Left ventricle myocardium inferior (tissue), 1 donor: ENCODE measurements around the gene DYNLT5. TPM values are rescaled to one million over a fixed set of nuclear protein-coding genes. Genes with fewer than 3 reads are reported as not detected.
"Not testable (repeated sequence)": the region's sequence is repeated elsewhere in the genome, so short reads cannot be mapped to it uniquely, and the experiment has no call there.

ENCODE experiments used
- DNase-seq: peaks from one replicate; pipeline ENCODE4 v3.0.0-alpha.2; 2020
- H3K27ac ChIP-seq: fragments of 200-600 bp; replicated peaks from 2 replicates; pipeline ENCODE4 v1.8.0; 2021
- H3K27me3 ChIP-seq: fragments of 200-600 bp; 2 replicates; pipeline ENCODE4 v1.8.0; 2021; ENCODE audit warnings: low read depth
- H3K36me3 ChIP-seq: fragments of 200-600 bp; 2 replicates; pipeline ENCODE4 v1.8.0; 2021
- H3K4me1 ChIP-seq: fragments of 200-600 bp; 2 replicates; pipeline ENCODE4 v1.8.0; 2021
- H3K4me3 ChIP-seq: fragments of 200-600 bp; 2 replicates; pipeline ENCODE4 v1.8.0; 2021; ENCODE audit warnings: mild to moderate bottlenecking, moderate library complexity
- H3K9me3 ChIP-seq: fragments of 200-600 bp; replicated peaks from 2 replicates; pipeline ENCODE4 v1.8.0; 2021
- intact Hi-C: fragments of 100-400 bp; cut with micrococcal nuclease; formaldehyde crosslinking; loops from one replicate; pipeline ENCODE4 v1.11.0; 2022
- total RNA-seq: library from RNA; stranded (reverse); fragmentation: NEBNext Ultra II Directional; extraction: Animal tissue kit (Norgen Biotek cat#: 25700); gene quantifications from one replicate; pipeline ENCODE4 v1.2.1, GENCODE V29; 2021
- TF ChIP-seq, protein P1 (sequence below): fragments of 200-600 bp; IDR thresholded peaks from 2 replicates; pipeline ENCODE4 v1.8.0; 2021; ENCODE audit warnings: antibody characterized with exemption, mild to moderate bottlenecking, borderline replicate concordance
- donor health status: DM: no; HTN: yes; CAD: no; lungs with severe emphysema.

DYNLT5 gene
- total RNA-seq, 1 donor from 2014 or later: 3.1 TPM

DNA sequence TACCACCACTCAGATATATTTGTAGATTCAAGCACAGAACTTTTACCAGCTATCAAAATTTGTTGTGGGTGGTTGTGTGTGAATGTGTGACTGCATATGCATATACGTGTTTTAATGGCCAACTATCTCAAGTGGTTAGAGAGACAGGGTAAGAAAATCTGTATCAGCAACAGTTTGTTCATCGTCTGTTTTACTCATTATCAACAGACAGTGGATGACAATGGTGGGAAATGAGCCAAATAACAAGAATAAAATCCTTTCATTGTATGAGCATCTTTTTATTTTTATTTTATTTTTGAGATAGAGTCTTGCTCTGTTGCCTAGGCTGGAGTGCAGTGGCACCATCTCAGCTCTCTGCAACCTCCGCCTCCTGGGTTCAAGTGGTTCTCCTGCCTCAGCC lies 22.7 kb upstream of the DYNLT5 start:
- Histone ChIP-seq H3K27ac (peak overlapping the region; percentile 56), H3K36me3 (no peaks in the 10 kb centered on the region), H3K4me3 (no peak overlapping the region), H3K9me3 (no peaks in the 10 kb centered on the region), H3K27me3 (no peaks in the 10 kb centered on the region), H3K4me1 (peaks cover 8% of the 10 kb centered on the region)
- TF ChIP-seq, protein P1, sequence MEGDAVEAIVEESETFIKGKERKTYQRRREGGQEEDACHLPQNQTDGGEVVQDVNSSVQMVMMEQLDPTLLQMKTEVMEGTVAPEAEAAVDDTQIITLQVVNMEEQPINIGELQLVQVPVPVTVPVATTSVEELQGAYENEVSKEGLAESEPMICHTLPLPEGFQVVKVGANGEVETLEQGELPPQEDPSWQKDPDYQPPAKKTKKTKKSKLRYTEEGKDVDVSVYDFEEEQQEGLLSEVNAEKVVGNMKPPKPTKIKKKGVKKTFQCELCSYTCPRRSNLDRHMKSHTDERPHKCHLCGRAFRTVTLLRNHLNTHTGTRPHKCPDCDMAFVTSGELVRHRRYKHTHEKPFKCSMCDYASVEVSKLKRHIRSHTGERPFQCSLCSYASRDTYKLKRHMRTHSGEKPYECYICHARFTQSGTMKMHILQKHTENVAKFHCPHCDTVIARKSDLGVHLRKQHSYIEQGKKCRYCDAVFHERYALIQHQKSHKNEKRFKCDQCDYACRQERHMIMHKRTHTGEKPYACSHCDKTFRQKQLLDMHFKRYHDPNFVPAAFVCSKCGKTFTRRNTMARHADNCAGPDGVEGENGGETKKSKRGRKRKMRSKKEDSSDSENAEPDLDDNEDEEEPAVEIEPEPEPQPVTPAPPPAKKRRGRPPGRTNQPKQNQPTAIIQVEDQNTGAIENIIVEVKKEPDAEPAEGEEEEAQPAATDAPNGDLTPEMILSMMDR: no peak
- DNase-seq: no peak
- intact Hi-C loops: loop anchor here (10.0 kb wide), 1 partner anchor 475 kb away; no protein-coding TSS in a partner anchor

DNA sequence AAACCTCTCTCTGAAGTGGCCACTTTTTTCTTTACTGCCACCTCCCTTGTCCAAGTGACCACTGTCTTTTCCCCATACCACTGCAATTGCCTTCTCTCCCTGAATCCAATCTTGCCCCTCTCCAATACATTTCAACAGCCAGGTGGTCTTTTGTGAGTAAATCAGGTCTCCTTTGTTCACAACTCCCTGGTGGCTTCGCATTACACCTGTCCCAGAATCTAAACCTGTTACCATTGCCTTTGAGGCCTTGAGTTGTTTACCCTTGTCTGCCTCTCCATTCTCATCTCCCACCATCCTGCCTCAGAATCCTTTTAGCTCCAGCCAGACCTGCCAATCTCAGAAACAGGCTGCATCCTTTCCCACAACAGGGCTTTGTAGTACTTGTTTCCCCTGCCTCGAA lies 21.8 kb upstream of the DYNLT5 start:
- H3K27ac ChIP-seq: no peak overlapping the region
- H3K36me3 ChIP-seq: no peaks in the 10 kb centered on the region
- intact Hi-C loops: no loop called here
- TF ChIP-seq, protein P1: no peak
- no peaks in the 10 kb centered on the region for H3K27me3 ChIP-seq
- H3K4me1 ChIP-seq: peaks cover 8% of the 10 kb centered on the region
- no peaks in the 10 kb centered on the region for H3K9me3 ChIP-seq
- no peak for DNase-seq
- H3K4me3 ChIP-seq: no peak overlapping the region

DNA sequence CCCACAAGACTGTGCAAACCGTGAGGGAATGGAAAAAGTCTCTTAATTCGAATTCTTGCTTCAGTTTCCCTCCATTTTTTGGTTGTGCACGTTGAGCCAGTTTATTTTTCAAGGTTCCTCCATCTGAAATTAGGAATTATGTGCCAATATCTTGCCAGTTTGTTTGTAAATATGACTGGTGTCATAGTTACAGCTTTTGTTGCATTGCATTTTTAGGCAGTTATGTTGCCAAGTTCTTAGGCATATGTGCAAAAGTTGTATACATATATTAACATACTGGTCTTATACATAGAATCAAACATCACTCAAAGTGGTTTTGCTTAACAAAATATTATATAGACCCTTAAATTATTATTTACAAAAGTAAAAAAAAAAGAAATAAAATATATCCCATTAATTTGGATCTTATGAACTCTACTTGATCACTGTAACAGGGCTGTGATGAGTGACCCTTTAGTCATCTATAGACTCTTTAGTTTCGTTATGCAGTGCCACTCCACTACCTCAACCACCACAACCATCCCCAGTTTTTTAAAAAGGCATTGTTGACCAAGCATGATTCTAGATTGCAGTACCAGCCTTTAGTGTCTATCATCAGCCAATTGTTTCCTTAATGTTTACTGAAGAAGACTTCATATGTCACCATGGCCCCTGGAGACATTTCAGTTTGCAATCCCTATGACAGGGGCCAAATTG lies 20.9 kb upstream of the DYNLT5 start:
- H3K4me3 ChIP-seq: no peak overlapping the region
- no peaks in the 10 kb centered on the region for H3K9me3 ChIP-seq
- no peaks in the 10 kb centered on the region for H3K27me3 ChIP-seq
- no peak overlapping the region for H3K27ac ChIP-seq
- peaks cover under 1% of the 10 kb centered on the region for H3K4me1 ChIP-seq
- no peak for DNase-seq
- no peaks in the 10 kb centered on the region for H3K36me3 ChIP-seq
- intact Hi-C loops: no loop called here
- TF ChIP-seq, protein P1: no peak

DNA sequence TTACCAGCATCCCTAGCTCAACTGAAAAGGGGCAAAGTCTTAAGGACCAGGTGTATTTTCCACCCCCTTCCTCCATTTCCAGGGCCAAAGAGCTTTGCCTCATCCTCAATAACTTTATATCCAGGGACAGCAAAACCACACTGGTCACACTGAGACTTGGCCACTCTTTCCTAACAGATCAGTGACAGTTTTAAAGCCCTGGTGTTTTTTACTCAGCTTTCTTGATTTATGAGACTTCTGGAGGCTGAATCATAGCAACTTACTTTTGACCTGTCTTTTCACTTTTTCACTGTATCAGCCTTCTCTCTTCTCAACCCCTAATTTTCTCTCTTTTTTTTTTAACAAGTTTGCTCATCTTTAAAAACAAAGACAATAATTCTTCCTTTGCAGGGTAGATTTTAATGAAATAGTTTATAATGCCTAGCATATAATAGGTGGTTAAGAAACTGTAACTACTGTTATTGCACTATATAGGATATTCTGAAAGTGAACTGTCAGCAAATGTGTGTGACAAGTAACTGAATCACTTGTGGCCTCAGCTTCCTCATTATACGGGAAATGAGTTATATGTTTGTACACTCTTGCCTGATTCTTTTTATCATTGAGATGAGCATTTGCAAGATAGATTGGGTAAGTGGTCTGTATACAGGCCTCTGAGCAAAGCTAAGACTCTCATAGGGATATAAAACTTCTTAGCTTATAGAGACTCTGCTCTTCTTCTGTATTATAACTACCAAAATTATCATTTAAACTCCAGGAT lies 19.7 kb upstream of the DYNLT5 start:
- Histone ChIP-seq H3K4me1 (no peaks in the 10 kb centered on the region), H3K27me3 (no peaks in the 10 kb centered on the region), H3K4me3 (no peak overlapping the region), H3K9me3 (no peaks in the 10 kb centered on the region), H3K27ac (no peak overlapping the region), H3K36me3 (no peaks in the 10 kb centered on the region)
- intact Hi-C loops: no loop called here
- TF ChIP-seq, protein P1: no peak
- DNase-seq: no peak

DNA sequence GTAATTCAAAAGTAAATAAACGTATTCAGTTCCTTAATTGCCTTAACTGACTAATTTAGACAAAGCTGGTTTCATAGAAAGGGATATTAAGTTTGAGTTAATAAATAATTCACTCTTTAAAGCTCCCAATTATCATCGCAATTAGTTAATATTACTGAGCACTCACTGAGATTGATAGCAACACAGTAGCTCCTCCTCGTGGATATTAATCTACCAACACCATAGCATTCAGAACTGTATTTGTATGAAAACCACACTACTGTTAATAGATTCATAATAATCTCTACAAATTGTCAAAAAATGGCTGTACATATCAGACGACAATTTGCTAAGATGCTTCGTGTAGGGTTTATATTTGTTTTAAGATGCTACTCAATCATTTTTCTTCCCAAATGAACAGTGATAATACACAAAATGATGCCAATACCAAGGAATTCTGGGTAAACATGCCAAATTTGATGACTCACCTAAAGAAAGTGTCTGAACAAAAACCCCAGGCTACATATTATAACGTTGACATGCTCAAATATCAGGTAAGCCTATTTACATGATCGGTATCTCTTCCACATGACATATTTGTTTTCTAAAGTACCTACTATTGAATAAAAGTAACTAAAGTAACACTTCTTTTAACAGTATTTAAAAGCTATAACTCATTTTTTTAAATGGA lies 18.8 kb upstream of the DYNLT5 start:
- no peak overlapping the region for H3K27ac ChIP-seq
- H3K9me3 ChIP-seq: no peaks in the 10 kb centered on the region
- TF ChIP-seq, protein P1: no peak
- intact Hi-C loops: no loop called here
- H3K36me3 ChIP-seq: no peaks in the 10 kb centered on the region
- H3K4me1 ChIP-seq: peaks cover 4% of the 10 kb centered on the region
- no peaks in the 10 kb centered on the region for H3K27me3 ChIP-seq
- H3K4me3 ChIP-seq: no peak overlapping the region
- DNase-seq: no peak

DNA sequence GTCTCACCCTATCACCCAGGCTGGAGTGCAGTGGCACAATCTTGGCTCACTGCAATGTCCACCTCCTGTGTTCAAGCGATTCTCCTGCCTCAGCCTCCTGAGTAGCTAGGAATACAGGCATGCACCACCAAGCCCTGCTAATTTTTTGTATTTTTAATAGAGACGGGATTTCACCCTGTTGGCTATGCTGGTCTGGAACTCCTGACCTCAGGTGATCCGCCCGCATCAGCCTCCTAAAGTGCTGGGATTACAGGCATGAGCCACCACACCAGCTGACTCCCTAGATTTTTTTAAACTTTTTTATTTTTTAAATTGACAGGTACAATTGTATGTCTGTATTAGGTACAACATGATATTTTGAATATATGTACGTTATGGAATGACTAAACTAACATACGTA lies 17.7 kb upstream of the DYNLT5 start:
- H3K36me3 ChIP-seq, H3K27me3 ChIP-seq, H3K9me3 ChIP-seq, H3K27ac ChIP-seq, DNase-seq, intact Hi-C loops, H3K4me3 ChIP-seq: not testable (repeated sequence)
- peaks cover 14% of the 10 kb centered on the region for H3K4me1 ChIP-seq
